GM21360 (cell line): ENCODE results near the gene PDXP.
A peak's percentile ranks its signal among the peaks of the same experiment; 100 is the strongest.
"Not testable (repeated sequence)": the region's sequence is repeated elsewhere in the genome, so short reads cannot be mapped to it uniquely, and the experiment has no call there.

Source experiments
- ATAC-seq: cut with Tn5 transposase; IDR thresholded peaks from one replicate; pipeline ENCODE4 v1.9.1; 2021; ENCODE audit warnings: mild to moderate bottlenecking, moderate library complexity; ENCODE audit not compliant: unreplicated experiment

PDXP gene

GRCh38 chr22:37672920-37673455 is 14.5 kb downstream of the PDXP start:
- ATAC-seq, result no peak

GRCh38 chr22:37674248-37674647 is 15.7 kb downstream of the PDXP start:
- ATAC-seq, result no peak

GRCh38 chr22:37674951-37675929 is 16.7 kb downstream of the PDXP start, which contains the start of gene LGALS1:
Gene LGALS1 (plus strand): TSS chr22:37675636. CDS start chr22:37675703, 67 bp downstream.
- peak; percentile 41 for ATAC-seq

GRCh38 chr22:37675930-37676735 is 17.6 kb downstream of the PDXP start:
- ATAC-seq, result no peak

GRCh38 chr22:37676736-37677492 is 18.4 kb downstream of the PDXP start:
- ATAC-seq, result peak; percentile 42

GRCh38 chr22:37677493-37677974 is 19.0 kb downstream of the PDXP start:
- ATAC-seq, result peak; percentile 7

- no peak for ATAC-seq
These were observed 19.8 kb downstream of the PDXP start for GRCh38 chr22:37678372-37678771.

- ATAC-seq, result no peak
These were observed 21.1 kb downstream of the PDXP start for GRCh38 chr22:37679670-37680069.

GRCh38 chr22:37680191-37680851 is 21.8 kb downstream of the PDXP start:
- no peak for ATAC-seq

GRCh38 chr22:37681001-37681424 is 22.5 kb downstream of the PDXP start:
- no peak for ATAC-seq

- no peak for ATAC-seq
These were observed 23.1 kb downstream of the PDXP start for GRCh38 chr22:37681556-37682049.

GRCh38 chr22:37684803-37685615 is 26.5 kb downstream of the PDXP start:
- no peak for ATAC-seq

GRCh38 chr22:37686002-37686982 is 27.8 kb downstream of the PDXP start, which contains the start of gene NOL12:
Gene NOL12 (plus strand): TSS chr22:37686343. CDS start chr22:37686393, 50 bp downstream.
- ATAC-seq, result peak; percentile 62

GRCh38 chr22:37690407-37690806 is 31.9 kb downstream of the PDXP start:
- ATAC-seq, result no peak

GRCh38 chr22:37690901-37691504 is 32.5 kb downstream of the PDXP start:
- no peak for ATAC-seq

GRCh38 chr22:37692627-37693285 is 34.2 kb downstream of the PDXP start:
- ATAC-seq, result no peak

- not testable (repeated sequence) for ATAC-seq
These were observed 35.6 kb downstream of the PDXP start for GRCh38 chr22:37694131-37694530.
